Measurements from ENCODE around the gene TPRA1.

- TF ChIP-seq CTCF (IDR thresholded peaks at IDR 0.05) (no peak), POLR2A (IDR thresholded peaks at IDR 0.05) (no peak)
Measured at GRCh38 chr3:127637546-127637945, 47.0 kb upstream of the TPRA1 start.

Measured in adrenal gland (tissue), 5 donors.